ENCODE measurements around the gene HEMK1. TPM values are rescaled to one million over a fixed set of nuclear protein-coding genes. Genes with fewer than 3 reads are reported as not detected.

HEMK1 gene
- total and polyA plus RNA-seq, 2 of the 4 experiments (the other 2 are of a cell fraction) = 17.2 to 20.8 TPM

DNA sequence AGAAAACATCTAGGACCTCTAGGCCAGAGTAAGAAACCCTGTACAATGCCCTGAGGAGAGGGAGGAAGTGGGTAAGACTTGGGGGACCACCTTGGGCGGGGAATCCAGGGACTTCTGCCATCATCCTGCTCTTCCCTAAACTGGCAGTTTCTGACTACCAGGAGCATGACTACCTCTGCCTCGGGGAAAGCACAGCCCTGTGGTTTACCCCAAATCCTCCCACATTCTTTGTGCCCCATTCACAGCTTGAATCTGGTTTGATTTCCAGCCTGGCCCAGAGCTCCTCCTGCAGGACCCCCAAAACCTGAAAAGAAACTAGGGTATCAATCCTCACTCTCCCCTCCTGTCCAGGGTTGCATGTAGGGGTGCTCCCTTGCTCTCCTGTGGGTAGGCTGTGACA lies 6.5 kb upstream of the HEMK1 start:
- H3K27ac ChIP-seq (ENCODE audit: insufficient read depth, low read length) = no peak overlapping the region
- H2AFZ ChIP-seq (replicated peaks; ENCODE audit: low read length, poor library complexity) = peak overlapping the region; percentile 51
- H3K9ac ChIP-seq (ENCODE audit: low read depth, low read length) = no peak overlapping the region
- H2AK5ac ChIP-seq (ENCODE audit: low read depth, low read length) = no peak overlapping the region
- no peak overlapping the region for H3K14ac ChIP-seq (replicated peaks; ENCODE audit: low read depth, low read length)
- H3K18ac ChIP-seq (ENCODE audit: low read depth, low read length) = no peak overlapping the region
- H3K9me3 ChIP-seq (ENCODE audit: control insufficient read depth, insufficient read depth, low read length) = no peaks in the 10 kb centered on the region
- dilution Hi-C loops (cut with HindIII; ENCODE audit: low sequenced_read_pairs, unreplicated experiment) = no loop called here
- H3K4me3 ChIP-seq (ENCODE audit: insufficient read depth, low read depth, low read length) = no peak overlapping the region
- DNase-seq = peak; percentile 49
- H3K4me1 ChIP-seq (ENCODE audit: control insufficient read depth, insufficient read depth, low read length) = peaks cover 2% of the 10 kb centered on the region; the same call in 1 of the 2 replicates
- no peak overlapping the region for H4K91ac ChIP-seq (ENCODE audit: insufficient read depth, low read depth, low read length)
- no peak overlapping the region for H2BK5ac ChIP-seq (ENCODE audit: low read depth, low read length, poor library complexity, severe bottlenecking)
- no peak overlapping the region; a peak in 1 of 4 replicates for H4K8ac ChIP-seq (ENCODE audit: low read depth in 2 of 2, low read length in 2 of 2)
- no peak; the same call in 1 of the 2 replicates for ATAC-seq (ENCODE audit: low read depth)
- H3K27me3 ChIP-seq (ENCODE audit: control insufficient read depth, insufficient read depth, low read length) = no peaks in the 10 kb centered on the region
- intact Hi-C loops (cut with micrococcal nuclease) = no loop called here
- no peak overlapping the region for H3K56ac ChIP-seq (ENCODE audit: extremely low read depth, insufficient read depth, low read length)
- H2BK20ac ChIP-seq (ENCODE audit: low read depth, low read length) = no peak overlapping the region
- H3K23ac ChIP-seq (ENCODE audit: low read depth, low read length) = 0 out of 2 replicates have a peak overlapping the region, but pooled peaks have one; percentile 38
- no peak overlapping the region for H2BK120ac ChIP-seq (ENCODE audit: low read depth, low read length)
- no peak overlapping the region for H3K4me2 ChIP-seq (ENCODE audit: low read depth, low read length)
- in situ Hi-C loops (cut with MboI; ENCODE audit: low sequenced_read_pairs) = no loop called here
- H4K20me1 ChIP-seq (ENCODE audit: insufficient read depth, low read length) = no peaks in the 10 kb centered on the region
- ChIA-PET POLR2A (ENCODE audit: unreplicated experiment) (no interaction called here), CTCF (no interaction called here)
- peaks cover 12% of the 10 kb centered on the region for H3K9me1 ChIP-seq (ENCODE audit: insufficient read depth, low read length)
- no peak for TF ChIP-seq CHD1 (IDR thresholded peaks at IDR 0.05; ENCODE audit: low read depth, low read length)
- TF ChIP-seq, protein P1, sequence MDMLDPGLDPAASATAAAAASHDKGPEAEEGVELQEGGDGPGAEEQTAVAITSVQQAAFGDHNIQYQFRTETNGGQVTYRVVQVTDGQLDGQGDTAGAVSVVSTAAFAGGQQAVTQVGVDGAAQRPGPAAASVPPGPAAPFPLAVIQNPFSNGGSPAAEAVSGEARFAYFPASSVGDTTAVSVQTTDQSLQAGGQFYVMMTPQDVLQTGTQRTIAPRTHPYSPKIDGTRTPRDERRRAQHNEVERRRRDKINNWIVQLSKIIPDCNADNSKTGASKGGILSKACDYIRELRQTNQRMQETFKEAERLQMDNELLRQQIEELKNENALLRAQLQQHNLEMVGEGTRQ (IDR thresholded peaks at IDR 0.05; ENCODE audit: low read depth, low read length) = no peak
- TF ChIP-seq CEBPB (IDR thresholded peaks at IDR 0.05; ENCODE audit: low read depth, low read length) = no peak
- no peak for TF ChIP-seq RCOR1 (IDR thresholded peaks at IDR 0.05; ENCODE audit: insufficient replicate concordance, low read length)
- no peak for TF ChIP-seq BHLHE40 (IDR thresholded peaks at IDR 0.05; ENCODE audit: low read depth, low read length)
- TF ChIP-seq POLR2A (IDR thresholded peaks at IDR 0.05; ENCODE audit: low read depth, low read length) = no peak
- no peak for TF ChIP-seq RAD21 (IDR thresholded peaks at IDR 0.05; ENCODE audit: low read length)
- TF ChIP-seq RFX5 (IDR thresholded peaks at IDR 0.05; ENCODE audit: low read depth, low read length) = no peak
- TF ChIP-seq MXI1 (IDR thresholded peaks at IDR 0.05; ENCODE audit: borderline replicate concordance, low read depth, low read length) = no peak
- TF ChIP-seq MAFK (IDR thresholded peaks at IDR 0.05; ENCODE audit: low read depth, low read length) = no peak
- no peak for TF ChIP-seq FOS (IDR thresholded peaks at IDR 0.05; ENCODE audit: low read depth, low read length)
- TF ChIP-seq MAZ (IDR thresholded peaks at IDR 0.05; ENCODE audit: borderline replicate concordance, low read depth, low read length) = no peak
- no peak for TF ChIP-seq NFE2L2 (IDR thresholded peaks at IDR 0.05; ENCODE audit: low read depth, low read length)
- TF ChIP-seq, protein P2, sequence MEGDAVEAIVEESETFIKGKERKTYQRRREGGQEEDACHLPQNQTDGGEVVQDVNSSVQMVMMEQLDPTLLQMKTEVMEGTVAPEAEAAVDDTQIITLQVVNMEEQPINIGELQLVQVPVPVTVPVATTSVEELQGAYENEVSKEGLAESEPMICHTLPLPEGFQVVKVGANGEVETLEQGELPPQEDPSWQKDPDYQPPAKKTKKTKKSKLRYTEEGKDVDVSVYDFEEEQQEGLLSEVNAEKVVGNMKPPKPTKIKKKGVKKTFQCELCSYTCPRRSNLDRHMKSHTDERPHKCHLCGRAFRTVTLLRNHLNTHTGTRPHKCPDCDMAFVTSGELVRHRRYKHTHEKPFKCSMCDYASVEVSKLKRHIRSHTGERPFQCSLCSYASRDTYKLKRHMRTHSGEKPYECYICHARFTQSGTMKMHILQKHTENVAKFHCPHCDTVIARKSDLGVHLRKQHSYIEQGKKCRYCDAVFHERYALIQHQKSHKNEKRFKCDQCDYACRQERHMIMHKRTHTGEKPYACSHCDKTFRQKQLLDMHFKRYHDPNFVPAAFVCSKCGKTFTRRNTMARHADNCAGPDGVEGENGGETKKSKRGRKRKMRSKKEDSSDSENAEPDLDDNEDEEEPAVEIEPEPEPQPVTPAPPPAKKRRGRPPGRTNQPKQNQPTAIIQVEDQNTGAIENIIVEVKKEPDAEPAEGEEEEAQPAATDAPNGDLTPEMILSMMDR (conservative IDR thresholded peaks at IDR 0.05; ENCODE audit: low read depth, low read length) = no peak
- TF ChIP-seq, protein P3, sequence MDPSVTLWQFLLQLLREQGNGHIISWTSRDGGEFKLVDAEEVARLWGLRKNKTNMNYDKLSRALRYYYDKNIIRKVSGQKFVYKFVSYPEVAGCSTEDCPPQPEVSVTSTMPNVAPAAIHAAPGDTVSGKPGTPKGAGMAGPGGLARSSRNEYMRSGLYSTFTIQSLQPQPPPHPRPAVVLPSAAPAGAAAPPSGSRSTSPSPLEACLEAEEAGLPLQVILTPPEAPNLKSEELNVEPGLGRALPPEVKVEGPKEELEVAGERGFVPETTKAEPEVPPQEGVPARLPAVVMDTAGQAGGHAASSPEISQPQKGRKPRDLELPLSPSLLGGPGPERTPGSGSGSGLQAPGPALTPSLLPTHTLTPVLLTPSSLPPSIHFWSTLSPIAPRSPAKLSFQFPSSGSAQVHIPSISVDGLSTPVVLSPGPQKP (IDR thresholded peaks at IDR 0.05; ENCODE audit: borderline replicate concordance, low read depth, low read length) = no peak
- TF ChIP-seq SMC3 (IDR thresholded peaks at IDR 0.05; ENCODE audit: low read depth, low read length) = no peak
- H3K79me1 ChIP-seq (ENCODE audit: low read depth in 1 of 2, low read length in 2 of 2) = peaks cover 5 to 9% of the 10 kb centered on the region in 2 experiments; a peak in 2 of 4 replicates
- peak overlapping the region; percentile 63 for H2AK9ac ChIP-seq (replicated peaks; ENCODE audit: low read depth, low read length, poor library complexity)
- H2BK15ac ChIP-seq (ENCODE audit: low read depth, low read length) = no peak overlapping the region
- no peak overlapping the region for H4K5ac ChIP-seq (ENCODE audit: low read depth, low read length)
- H3K36me3 ChIP-seq (ENCODE audit: control insufficient read depth, insufficient read depth, low read length) = no peaks in the 10 kb centered on the region
- 40% methylated on average over 1 of the region's 2 CpGs; no CpG with 5 or more reads in 1 of the 2 experiments for whole genome bisulfite sequencing, 2 experiments (ENCODE audit: extremely low coverage in 2 of 2, insufficient read length in 1 of 2)
- no TSS peak for BruUV-seq (replicated peaks)
- no peak overlapping the region for H3K4ac ChIP-seq (ENCODE audit: low read depth, low read length)
